A172 (cell line): ENCODE data around the gene LMOD2. TPM values are rescaled to one million over a fixed set of nuclear protein-coding genes. Genes with fewer than 3 reads are reported as not detected.

Experiments used
- total RNA-seq: library from RNA; depleted of rRNA; stranded (reverse); fragments of >200 nt; shearing (Covaris generic); gene quantifications from 2 replicates; pipeline ENCODE4 v1.2.3, GENCODE V29; 2014; rRNA removed

LMOD2 gene
- total RNA-seq, 1 experiment from 2014 or later, result not detected

Other genes starting within 250 kb of the LMOD2 start
- gene IQUB, start 121.3 kb upstream of the LMOD2 start, total RNA-seq, result 0.22 and 0.46 TPM in 2 replicates
- 109 and 133 TPM in 2 replicates for gene NDUFA5, start 98.0 kb upstream of the LMOD2 start, total RNA-seq
- gene ASB15, start 54.0 kb upstream of the LMOD2 start, total RNA-seq, result not detected in 2 replicates
- 12.1 and 12.4 TPM in 2 replicates for gene WASL, start 93.1 kb downstream of the LMOD2 start, total RNA-seq
- gene HYAL4, start 189.3 kb downstream of the LMOD2 start, total RNA-seq, result not detected in 2 replicates